Measurements from ENCODE around the gene KCNMB2.

The KCNMB2 gene

DNA sequence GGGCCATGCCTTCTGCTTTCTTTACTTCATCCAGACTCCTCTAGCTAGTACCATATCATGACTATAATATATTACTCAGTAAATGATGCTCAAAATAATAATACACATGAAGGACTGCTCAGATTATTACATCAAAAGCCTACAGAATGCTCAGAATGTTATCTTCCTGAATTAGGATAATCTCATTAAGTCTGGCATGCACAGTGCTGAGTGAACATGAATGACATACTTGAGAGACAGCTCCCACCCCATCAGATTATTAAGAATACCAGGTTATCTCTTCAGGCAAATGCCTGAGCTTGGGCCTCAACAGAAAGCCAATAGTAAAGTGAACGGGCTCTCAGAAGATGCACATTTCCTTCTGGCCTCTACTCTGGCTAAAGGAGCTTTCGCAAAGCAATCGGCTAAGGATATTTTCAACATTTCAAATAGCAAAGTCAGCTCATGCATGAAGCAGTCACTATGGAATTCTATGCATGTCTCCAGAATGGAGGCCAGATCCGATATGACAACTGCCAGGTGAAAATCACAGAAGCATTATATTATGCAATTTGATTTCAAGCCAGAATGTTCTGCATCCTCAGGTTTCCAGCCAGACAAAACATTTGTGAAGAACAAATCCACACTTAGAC lies 122.6 kb downstream of the KCNMB2 start:
- no peak for DNase-seq

DNA sequence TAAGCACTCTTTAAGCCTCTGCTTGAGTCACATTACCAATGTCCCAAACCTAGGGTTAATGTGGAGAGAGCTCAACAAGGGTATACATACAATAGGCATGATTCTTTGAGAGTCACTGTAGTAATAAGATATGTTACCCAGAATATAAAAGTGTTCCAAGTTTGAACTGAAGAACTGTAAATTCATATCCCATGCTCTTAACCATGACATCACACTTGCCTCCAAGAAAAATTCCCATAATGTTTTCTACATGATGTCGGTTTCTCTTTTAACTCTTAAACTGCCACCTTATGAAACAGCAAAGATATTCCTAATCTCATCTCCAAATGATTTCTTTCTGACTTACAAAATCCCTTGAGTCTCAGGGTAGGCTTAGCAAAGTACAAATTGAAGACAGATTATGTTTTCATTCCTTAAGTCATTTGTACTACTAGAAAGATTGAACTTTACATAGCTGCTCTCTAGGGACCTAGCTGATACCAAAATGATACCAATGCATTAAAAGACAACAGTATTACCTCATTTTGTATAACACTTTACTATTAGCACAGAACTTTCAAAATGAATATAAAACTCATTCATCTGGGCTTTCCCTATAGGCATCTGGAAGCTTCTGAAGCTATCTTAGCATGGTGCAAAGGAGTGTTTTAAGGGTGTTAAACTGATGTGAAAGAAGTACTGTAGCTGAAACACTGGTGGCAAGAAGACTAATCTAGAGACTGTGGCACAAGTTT lies 127.1 kb downstream of the KCNMB2 start:
- DNase-seq, result no peak

DNA sequence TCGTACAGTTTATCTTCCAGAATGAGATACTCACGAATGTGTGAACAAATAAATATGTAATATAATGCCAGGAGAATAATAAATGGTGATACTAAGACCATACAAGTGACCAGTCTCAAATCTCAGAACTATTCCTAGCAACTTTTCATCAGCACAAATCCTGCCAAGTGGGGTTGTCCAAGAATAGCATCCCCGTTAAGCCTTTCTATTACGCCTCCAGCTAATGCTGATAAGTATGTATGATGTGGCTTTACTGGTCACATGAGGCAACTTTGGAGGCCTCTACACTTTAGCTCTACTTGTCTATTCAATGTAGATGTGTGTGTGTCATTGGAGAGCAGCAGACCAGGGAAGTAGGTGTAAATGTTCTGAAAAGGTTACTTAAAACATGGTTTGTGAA lies 129.5 kb downstream of the KCNMB2 start:
- no peak for DNase-seq

DNA sequence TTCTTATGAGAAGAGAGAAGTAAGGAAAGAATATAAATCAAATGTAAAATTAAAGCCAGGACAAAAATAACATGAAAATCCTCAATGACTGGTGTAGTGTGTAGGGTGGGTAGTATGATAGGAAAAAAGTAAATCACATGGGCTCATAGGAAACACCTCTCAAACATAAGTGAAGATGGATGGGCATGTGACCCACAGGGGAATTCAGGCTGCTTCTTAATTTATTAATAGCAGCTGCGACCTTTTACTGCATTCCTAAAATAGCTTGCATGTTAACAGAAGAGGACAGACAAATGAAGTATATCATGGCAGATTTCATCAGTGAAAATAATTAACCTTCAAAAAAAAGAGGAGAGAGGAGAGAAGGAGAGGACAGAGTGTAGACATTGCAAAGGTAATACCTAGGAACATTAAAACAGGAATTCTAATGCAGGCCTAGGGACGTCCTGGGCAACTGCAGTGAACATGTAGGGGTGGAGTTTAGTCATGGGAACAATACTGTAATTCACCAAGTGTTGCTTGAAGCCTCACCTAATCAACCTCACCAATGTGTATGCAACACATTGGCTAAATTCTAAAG lies 132.9 kb downstream of the KCNMB2 start:
- no peak for DNase-seq

- no peak for DNase-seq
Measured at GRCh38 chr3:178669758-178670157, 133.5 kb downstream of the KCNMB2 start.

- no peak for DNase-seq
Measured at GRCh38 chr3:178671377-178671776, 135.1 kb downstream of the KCNMB2 start.

- no peak for DNase-seq
Measured at GRCh38 chr3:178671791-178672190, 135.6 kb downstream of the KCNMB2 start.

DNA sequence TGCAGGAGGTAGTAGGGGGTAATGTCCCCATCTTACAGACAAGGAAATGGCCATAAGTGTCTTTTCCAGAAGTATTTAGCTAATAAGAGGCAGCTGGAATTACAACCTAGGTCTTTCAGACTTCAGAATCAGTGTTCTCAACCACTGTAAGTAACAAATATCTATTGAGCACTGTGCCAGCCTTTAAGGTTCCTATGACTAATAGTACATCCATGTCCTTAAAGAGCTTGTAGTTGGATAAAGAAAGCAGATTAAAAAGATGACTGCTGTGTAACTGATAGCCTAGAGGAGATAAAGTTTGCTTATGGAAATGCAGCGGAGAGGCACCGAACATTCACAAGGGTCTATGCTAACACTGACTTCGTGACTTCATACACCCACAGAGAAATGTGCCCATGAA lies 136.0 kb downstream of the KCNMB2 start:
- no peak for DNase-seq

- DNase-seq, result no peak
Measured at GRCh38 chr3:178673529-178673928, 137.3 kb downstream of the KCNMB2 start.

GRCh38 chr3:178676077-178676476 lies 139.8 kb downstream of the KCNMB2 start:
- no peak for DNase-seq

DNA sequence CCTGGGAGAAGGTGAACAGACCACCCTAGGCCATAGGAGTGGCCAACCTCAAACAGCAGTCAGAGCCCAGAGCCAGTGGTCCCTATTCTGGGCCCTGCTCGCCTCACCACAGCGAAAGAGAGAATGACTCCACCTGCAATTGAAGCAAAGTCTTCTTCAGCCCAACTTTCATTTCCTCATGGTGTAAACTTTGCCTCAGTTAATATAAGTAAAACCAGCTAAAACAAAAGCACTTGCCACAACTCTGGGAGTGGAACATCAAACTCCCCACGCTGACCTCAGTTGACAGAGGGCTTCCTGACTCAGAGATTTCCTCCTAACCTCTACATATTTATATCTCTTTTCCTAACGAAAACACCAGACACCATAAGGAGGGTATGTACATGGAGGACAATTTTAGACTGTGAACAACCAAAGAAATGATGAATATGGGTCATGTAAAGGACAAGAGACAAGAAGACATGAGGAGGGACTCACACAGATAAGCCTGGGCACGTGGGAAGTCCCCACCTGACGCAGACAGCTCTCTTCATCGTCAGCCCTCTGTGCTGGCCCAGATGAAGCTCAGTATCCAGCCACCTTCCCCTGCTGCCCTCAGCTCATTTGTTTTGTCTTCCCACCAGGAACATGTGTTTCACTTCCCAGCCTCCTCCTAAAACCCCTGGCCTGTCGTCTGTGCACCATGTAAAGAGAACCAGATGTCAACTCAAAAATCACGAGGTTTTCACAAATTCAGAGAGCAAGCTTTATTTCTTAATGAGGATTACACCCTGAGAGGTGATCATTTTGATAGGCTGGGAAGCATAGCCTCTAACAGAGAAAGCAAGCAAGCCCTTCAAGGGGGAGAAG lies 140.9 kb downstream of the KCNMB2 start:
- no peak for DNase-seq

- DNase-seq, result no peak
Measured at GRCh38 chr3:178677961-178678360, 141.7 kb downstream of the KCNMB2 start.

DNA sequence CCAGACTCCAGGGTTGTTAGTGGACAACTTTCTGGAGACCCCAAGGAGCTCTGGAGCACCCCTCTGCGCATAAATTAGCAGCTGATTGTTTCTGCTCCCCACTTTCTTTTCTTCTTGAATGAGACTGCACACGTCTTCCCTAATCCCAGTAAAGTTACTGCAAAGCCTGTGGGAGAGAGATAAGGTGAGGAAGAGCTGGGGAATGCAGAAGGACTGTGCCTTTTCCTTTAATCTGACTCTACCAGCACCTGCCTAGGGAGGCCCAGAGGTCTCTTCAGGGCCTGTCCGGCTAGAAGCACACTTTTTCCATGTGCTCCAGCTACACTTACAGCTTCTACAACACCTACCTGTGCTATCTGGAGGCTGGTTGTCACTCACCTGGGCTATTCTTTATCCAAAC lies 143.8 kb downstream of the KCNMB2 start:
- DNase-seq, result no peak

DNA sequence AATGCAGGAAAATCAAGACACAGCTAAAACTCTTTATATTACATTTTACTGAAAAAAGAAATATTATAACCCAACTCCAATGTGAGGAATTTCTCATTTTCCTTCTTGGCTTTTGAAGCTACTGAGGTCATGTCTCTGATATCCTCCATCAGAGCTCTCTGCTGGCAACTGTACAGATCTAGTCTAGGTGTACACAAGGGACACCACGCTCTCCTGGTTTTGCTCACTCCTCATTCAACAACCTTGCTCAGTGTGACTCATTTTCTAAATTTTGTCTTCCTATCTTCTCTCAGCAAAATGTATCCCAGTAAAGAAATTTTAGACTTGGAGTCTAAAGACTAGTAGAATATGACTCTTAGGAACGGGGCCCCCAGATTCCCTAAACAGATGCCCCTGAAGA lies 144.3 kb downstream of the KCNMB2 start:
- DNase-seq, result no peak

DNA sequence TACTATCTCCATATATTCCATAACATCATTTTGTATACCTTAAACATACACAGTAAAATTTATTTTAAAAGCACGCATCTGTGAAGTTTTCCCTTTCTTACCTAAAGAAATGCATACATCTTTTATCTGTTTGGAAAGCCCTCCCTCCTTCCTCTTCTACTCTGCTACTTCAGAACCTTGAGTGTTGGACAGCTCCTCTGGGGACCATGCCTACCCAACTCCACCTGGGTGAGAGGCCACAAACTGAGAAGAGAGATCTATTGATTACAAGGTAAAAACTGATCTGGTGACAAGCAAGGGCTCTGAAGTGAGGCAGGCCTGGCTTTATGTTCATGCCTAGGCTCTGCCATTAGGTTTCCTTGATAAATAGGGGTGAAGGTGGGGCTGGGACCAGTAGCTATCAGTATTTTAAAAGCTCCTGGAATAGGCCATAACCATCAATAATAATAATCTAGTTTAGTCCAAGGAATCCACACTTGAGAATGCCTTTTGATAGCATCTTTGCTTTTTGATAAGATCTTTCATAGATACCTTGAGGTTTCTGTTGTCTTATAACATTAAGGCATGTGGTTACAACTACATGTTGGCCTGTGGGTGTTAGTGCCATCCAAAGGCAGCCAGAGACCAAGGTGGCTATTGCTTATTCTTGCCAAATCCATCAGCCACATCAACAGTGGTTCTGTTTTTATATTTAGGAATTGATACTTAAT lies 148.8 kb downstream of the KCNMB2 start:
- DNase-seq, result no peak

GRCh38 chr3:178685591-178685906 lies 149.3 kb downstream of the KCNMB2 start:
- DNase-seq, result no peak

DNA sequence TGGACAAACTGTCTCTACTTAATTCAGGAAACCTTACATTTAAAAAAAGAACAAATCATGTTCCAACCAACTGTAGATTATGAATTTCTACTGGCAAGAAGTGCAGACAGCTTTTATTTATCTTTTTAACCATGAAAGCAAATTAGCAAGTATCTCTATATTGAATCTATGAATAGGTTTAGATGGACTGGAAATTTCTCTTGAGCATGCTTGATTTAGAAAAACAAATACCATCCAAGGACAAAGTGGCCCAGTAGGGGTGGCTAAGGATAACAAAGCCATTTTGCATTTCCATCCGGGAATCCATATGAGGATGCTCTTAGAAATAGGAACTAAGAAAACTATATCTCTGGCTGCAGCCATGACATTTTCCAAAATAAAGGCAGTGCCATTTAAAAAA lies 150.6 kb downstream of the KCNMB2 start:
- DNase-seq, result no peak

- no peak for DNase-seq
Measured at GRCh38 chr3:178690571-178690970, 154.3 kb downstream of the KCNMB2 start.

- no peak for DNase-seq
Measured at GRCh38 chr3:178699364-178699763, 163.1 kb downstream of the KCNMB2 start.

- DNase-seq, result no peak
Measured at GRCh38 chr3:178699810-178700209, 163.6 kb downstream of the KCNMB2 start.

GRCh38 chr3:178703268-178703975 lies 167.2 kb downstream of the KCNMB2 start:
- DNase-seq, result no peak

GRCh38 chr3:178705925-178706324 lies 169.7 kb downstream of the KCNMB2 start:
- DNase-seq, result no peak
